Measurements from ENCODE around the gene ZFPM1.

ZFPM1 gene

GRCh38 chr16:88493879-88494278 lies 40.8 kb downstream of the ZFPM1 start:
- H3K9ac ChIP-seq (ENCODE audit: low read depth, low read length): no peak overlapping the region
- H3K9me3 ChIP-seq (replicated peaks; ENCODE audit: low read length): no peaks in the 10 kb centered on the region
- H3K4me2 ChIP-seq (ENCODE audit: low read length): no peak overlapping the region
- no peaks in the 10 kb centered on the region for H3K4me1 ChIP-seq (ENCODE audit: control insufficient read depth, insufficient read depth, low read length)
- H3K36me3 ChIP-seq (ENCODE audit: insufficient read depth, low read length): no peaks in the 10 kb centered on the region
- no peaks in the 10 kb centered on the region for H3K27me3 ChIP-seq (ENCODE audit: control insufficient read depth, insufficient read depth, low read length)
- no peak overlapping the region for H3K4me3 ChIP-seq (ENCODE audit: low read length)

- Histone ChIP-seq H3K9me3 (replicated peaks; ENCODE audit: low read length) (no peaks in the 10 kb centered on the region), H3K4me3 (ENCODE audit: low read length) (no peak overlapping the region), H3K9ac (ENCODE audit: low read depth, low read length) (no peak overlapping the region), H3K4me1 (ENCODE audit: control insufficient read depth, insufficient read depth, low read length) (no peaks in the 10 kb centered on the region), H3K4me2 (ENCODE audit: low read length) (no peak overlapping the region), H3K27me3 (ENCODE audit: control insufficient read depth, insufficient read depth, low read length) (no peaks in the 10 kb centered on the region), H3K36me3 (ENCODE audit: insufficient read depth, low read length) (no peaks in the 10 kb centered on the region)
These were observed 41.5 kb downstream of the ZFPM1 start for GRCh38 chr16:88494335-88495154.

GRCh38 chr16:88495268-88495772 lies 42.2 kb downstream of the ZFPM1 start:
- H3K4me3 ChIP-seq (ENCODE audit: low read length): no peak overlapping the region
- H3K4me2 ChIP-seq (ENCODE audit: low read length): no peak overlapping the region
- H3K9me3 ChIP-seq (replicated peaks; ENCODE audit: low read length): no peaks in the 10 kb centered on the region
- H3K4me1 ChIP-seq (ENCODE audit: control insufficient read depth, insufficient read depth, low read length): no peaks in the 10 kb centered on the region
- no peaks in the 10 kb centered on the region for H3K36me3 ChIP-seq (ENCODE audit: insufficient read depth, low read length)
- no peaks in the 10 kb centered on the region for H3K27me3 ChIP-seq (ENCODE audit: control insufficient read depth, insufficient read depth, low read length)
- H3K9ac ChIP-seq (ENCODE audit: low read depth, low read length): no peak overlapping the region

GRCh38 chr16:88497561-88498462 lies 44.7 kb downstream of the ZFPM1 start:
- Histone ChIP-seq H3K4me1 (ENCODE audit: control insufficient read depth, insufficient read depth, low read length) (no peaks in the 10 kb centered on the region), H3K36me3 (ENCODE audit: insufficient read depth, low read length) (no peaks in the 10 kb centered on the region), H3K9me3 (replicated peaks; ENCODE audit: low read length) (no peaks in the 10 kb centered on the region), H3K27me3 (ENCODE audit: control insufficient read depth, insufficient read depth, low read length) (no peaks in the 10 kb centered on the region), H3K9ac (ENCODE audit: low read depth, low read length) (no peak overlapping the region), H3K4me2 (ENCODE audit: low read length) (no peak overlapping the region), H3K4me3 (ENCODE audit: low read length) (no peak overlapping the region)

GRCh38 chr16:88498576-88499208 lies 45.6 kb downstream of the ZFPM1 start:
- Histone ChIP-seq H3K9ac (ENCODE audit: low read depth, low read length) (no peak overlapping the region), H3K27me3 (ENCODE audit: control insufficient read depth, insufficient read depth, low read length) (no peaks in the 10 kb centered on the region), H3K36me3 (ENCODE audit: insufficient read depth, low read length) (no peaks in the 10 kb centered on the region)

GRCh38 chr16:88499292-88499691 lies 46.2 kb downstream of the ZFPM1 start:
- H3K9ac ChIP-seq (ENCODE audit: low read depth, low read length): no peak overlapping the region
- H3K27me3 ChIP-seq (ENCODE audit: control insufficient read depth, insufficient read depth, low read length): no peaks in the 10 kb centered on the region
- H3K4me1 ChIP-seq (ENCODE audit: control insufficient read depth, insufficient read depth, low read length): no peaks in the 10 kb centered on the region
- no peak overlapping the region for H3K4me3 ChIP-seq (ENCODE audit: low read length)
- H3K36me3 ChIP-seq (ENCODE audit: insufficient read depth, low read length): no peaks in the 10 kb centered on the region
- H3K9me3 ChIP-seq (replicated peaks; ENCODE audit: low read length): no peaks in the 10 kb centered on the region
- H3K4me2 ChIP-seq (ENCODE audit: low read length): no peak overlapping the region

More at GRCh38 chr16:88498576-88499208, 45.6 kb downstream of the ZFPM1 start:
- no peaks in the 10 kb centered on the region for H3K4me1 ChIP-seq (ENCODE audit: control insufficient read depth, insufficient read depth, low read length)
- no peak overlapping the region for H3K4me2 ChIP-seq (ENCODE audit: low read length)
- no peaks in the 10 kb centered on the region for H3K9me3 ChIP-seq (replicated peaks; ENCODE audit: low read length)
- H3K4me3 ChIP-seq (ENCODE audit: low read length): no peak overlapping the region

GRCh38 chr16:88499836-88500251 lies 46.8 kb downstream of the ZFPM1 start:
- Histone ChIP-seq H3K36me3 (ENCODE audit: insufficient read depth, low read length) (no peaks in the 10 kb centered on the region), H3K4me2 (ENCODE audit: low read length) (no peak overlapping the region), H3K4me1 (ENCODE audit: control insufficient read depth, insufficient read depth, low read length) (no peaks in the 10 kb centered on the region), H3K27me3 (ENCODE audit: control insufficient read depth, insufficient read depth, low read length) (no peaks in the 10 kb centered on the region), H3K9ac (ENCODE audit: low read depth, low read length) (no peak overlapping the region), H3K4me3 (ENCODE audit: low read length) (no peak overlapping the region), H3K9me3 (replicated peaks; ENCODE audit: low read length) (no peaks in the 10 kb centered on the region)

GRCh38 chr16:88500255-88500661 lies 47.2 kb downstream of the ZFPM1 start:
- Histone ChIP-seq H3K4me1 (ENCODE audit: control insufficient read depth, insufficient read depth, low read length) (no peaks in the 10 kb centered on the region), H3K9me3 (replicated peaks; ENCODE audit: low read length) (no peaks in the 10 kb centered on the region), H3K36me3 (ENCODE audit: insufficient read depth, low read length) (no peaks in the 10 kb centered on the region), H3K27me3 (ENCODE audit: control insufficient read depth, insufficient read depth, low read length) (no peaks in the 10 kb centered on the region), H3K4me2 (ENCODE audit: low read length) (no peak overlapping the region), H3K9ac (ENCODE audit: low read depth, low read length) (no peak overlapping the region), H3K4me3 (ENCODE audit: low read length) (no peak overlapping the region)

GRCh38 chr16:88502371-88502770 lies 49.3 kb downstream of the ZFPM1 start:
- Histone ChIP-seq H3K9ac (ENCODE audit: low read depth, low read length) (no peak overlapping the region), H3K36me3 (ENCODE audit: insufficient read depth, low read length) (no peaks in the 10 kb centered on the region), H3K9me3 (replicated peaks; ENCODE audit: low read length) (no peaks in the 10 kb centered on the region), H3K4me1 (ENCODE audit: control insufficient read depth, insufficient read depth, low read length) (no peaks in the 10 kb centered on the region), H3K27me3 (ENCODE audit: control insufficient read depth, insufficient read depth, low read length) (no peaks in the 10 kb centered on the region), H3K4me3 (ENCODE audit: low read length) (no peak overlapping the region), H3K4me2 (ENCODE audit: low read length) (no peak overlapping the region)

- no peak overlapping the region for H3K9ac ChIP-seq (ENCODE audit: low read depth, low read length)
- H3K9me3 ChIP-seq (replicated peaks; ENCODE audit: low read length): no peaks in the 10 kb centered on the region
- no peak overlapping the region for H3K4me3 ChIP-seq (ENCODE audit: low read length)
- no peaks in the 10 kb centered on the region for H3K27me3 ChIP-seq (ENCODE audit: control insufficient read depth, insufficient read depth, low read length)
- no peak overlapping the region for H3K4me2 ChIP-seq (ENCODE audit: low read length)
- H3K4me1 ChIP-seq (ENCODE audit: control insufficient read depth, insufficient read depth, low read length): no peaks in the 10 kb centered on the region
- no peaks in the 10 kb centered on the region for H3K36me3 ChIP-seq (ENCODE audit: insufficient read depth, low read length)
These were observed 49.7 kb downstream of the ZFPM1 start for GRCh38 chr16:88502776-88503280.

- H3K36me3 ChIP-seq (ENCODE audit: insufficient read depth, low read length): no peaks in the 10 kb centered on the region
- H3K9ac ChIP-seq (ENCODE audit: low read depth, low read length): no peak overlapping the region
- no peak overlapping the region for H3K4me2 ChIP-seq (ENCODE audit: low read length)
- H3K9me3 ChIP-seq (replicated peaks; ENCODE audit: low read length): no peaks in the 10 kb centered on the region
- no peaks in the 10 kb centered on the region for H3K4me1 ChIP-seq (ENCODE audit: control insufficient read depth, insufficient read depth, low read length)
- no peaks in the 10 kb centered on the region for H3K27me3 ChIP-seq (ENCODE audit: control insufficient read depth, insufficient read depth, low read length)
- H3K4me3 ChIP-seq (ENCODE audit: low read length): no peak overlapping the region
These were observed 50.3 kb downstream of the ZFPM1 start for GRCh38 chr16:88503374-88503770.

All from skeletal muscle satellite cell (primary cell).